Measurements from ENCODE around the gene PUDP.

The PUDP gene

GRCh38 chrX:7086384-7086783 is 61.6 kb downstream of the PUDP start:
- H3K4me3 ChIP-seq (ENCODE audit: low read depth, low read length) = no peak overlapping the region

DNA sequence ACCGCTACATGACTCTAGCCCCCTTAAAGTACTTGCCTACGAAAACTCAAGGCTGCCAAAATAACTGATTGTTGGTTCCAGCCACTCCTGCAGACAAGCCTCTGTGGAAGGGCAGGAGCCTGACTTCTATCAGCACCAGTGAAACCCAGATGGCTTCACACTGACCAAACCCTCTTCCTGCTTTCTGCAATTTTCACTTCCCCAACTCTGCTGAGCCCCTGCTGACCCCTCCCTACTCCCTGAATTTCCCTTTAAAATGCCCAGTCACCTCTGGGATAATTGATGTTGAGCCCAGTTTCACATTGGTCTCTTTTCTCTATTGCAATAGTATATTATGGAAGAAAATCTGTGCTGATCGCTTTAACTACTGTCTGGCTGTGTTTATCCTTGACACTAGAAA is 62.1 kb downstream of the PUDP start:
- Histone ChIP-seq H3K4me3 (ENCODE audit: low read depth, low read length) (no peak overlapping the region), H3K9me3 (ENCODE audit: control insufficient read depth, insufficient read depth, low read length) (no peaks in the 10 kb centered on the region), H3K9ac (ENCODE audit: low read depth, low read length) (no peak overlapping the region), H3K36me3 (ENCODE audit: control insufficient read depth, insufficient read depth, low read length) (peaks cover 3% of the 10 kb centered on the region; the same call in 1 of the 2 replicates), H3K27ac (ENCODE audit: low read depth, low read length) (no peak overlapping the region), H3K27me3 (ENCODE audit: control insufficient read depth, insufficient read depth, low read length) (no peaks in the 10 kb centered on the region), H3K4me1 (ENCODE audit: control insufficient read depth, insufficient read depth, low read length) (peaks cover 8% of the 10 kb centered on the region)

More at GRCh38 chrX:7086384-7086783, 61.6 kb downstream of the PUDP start:
- no peak overlapping the region for H3K9ac ChIP-seq (ENCODE audit: low read depth, low read length)
- H3K27me3 ChIP-seq (ENCODE audit: control insufficient read depth, insufficient read depth, low read length) = no peaks in the 10 kb centered on the region
- H3K4me1 ChIP-seq (ENCODE audit: control insufficient read depth, insufficient read depth, low read length) = peaks cover 8% of the 10 kb centered on the region
- peaks cover 3% of the 10 kb centered on the region; the same call in 1 of the 2 replicates for H3K36me3 ChIP-seq (ENCODE audit: control insufficient read depth, insufficient read depth, low read length)
- no peaks in the 10 kb centered on the region for H3K9me3 ChIP-seq (ENCODE audit: control insufficient read depth, insufficient read depth, low read length)
- no peak overlapping the region for H3K27ac ChIP-seq (ENCODE audit: low read depth, low read length)

- no peak overlapping the region for H3K27ac ChIP-seq (ENCODE audit: low read depth, low read length)
- H3K9me3 ChIP-seq (ENCODE audit: control insufficient read depth, insufficient read depth, low read length) = no peaks in the 10 kb centered on the region
- H3K4me3 ChIP-seq (ENCODE audit: low read depth, low read length) = no peak overlapping the region
- peaks cover 3% of the 10 kb centered on the region; the same call in 1 of the 2 replicates for H3K36me3 ChIP-seq (ENCODE audit: control insufficient read depth, insufficient read depth, low read length)
- H3K9ac ChIP-seq (ENCODE audit: low read depth, low read length) = no peak overlapping the region
- H3K27me3 ChIP-seq (ENCODE audit: control insufficient read depth, insufficient read depth, low read length) = no peaks in the 10 kb centered on the region
- H3K4me1 ChIP-seq (ENCODE audit: control insufficient read depth, insufficient read depth, low read length) = peaks cover 8% of the 10 kb centered on the region
Measured at GRCh38 chrX:7084841-7085240, 63.1 kb downstream of the PUDP start.

DNA sequence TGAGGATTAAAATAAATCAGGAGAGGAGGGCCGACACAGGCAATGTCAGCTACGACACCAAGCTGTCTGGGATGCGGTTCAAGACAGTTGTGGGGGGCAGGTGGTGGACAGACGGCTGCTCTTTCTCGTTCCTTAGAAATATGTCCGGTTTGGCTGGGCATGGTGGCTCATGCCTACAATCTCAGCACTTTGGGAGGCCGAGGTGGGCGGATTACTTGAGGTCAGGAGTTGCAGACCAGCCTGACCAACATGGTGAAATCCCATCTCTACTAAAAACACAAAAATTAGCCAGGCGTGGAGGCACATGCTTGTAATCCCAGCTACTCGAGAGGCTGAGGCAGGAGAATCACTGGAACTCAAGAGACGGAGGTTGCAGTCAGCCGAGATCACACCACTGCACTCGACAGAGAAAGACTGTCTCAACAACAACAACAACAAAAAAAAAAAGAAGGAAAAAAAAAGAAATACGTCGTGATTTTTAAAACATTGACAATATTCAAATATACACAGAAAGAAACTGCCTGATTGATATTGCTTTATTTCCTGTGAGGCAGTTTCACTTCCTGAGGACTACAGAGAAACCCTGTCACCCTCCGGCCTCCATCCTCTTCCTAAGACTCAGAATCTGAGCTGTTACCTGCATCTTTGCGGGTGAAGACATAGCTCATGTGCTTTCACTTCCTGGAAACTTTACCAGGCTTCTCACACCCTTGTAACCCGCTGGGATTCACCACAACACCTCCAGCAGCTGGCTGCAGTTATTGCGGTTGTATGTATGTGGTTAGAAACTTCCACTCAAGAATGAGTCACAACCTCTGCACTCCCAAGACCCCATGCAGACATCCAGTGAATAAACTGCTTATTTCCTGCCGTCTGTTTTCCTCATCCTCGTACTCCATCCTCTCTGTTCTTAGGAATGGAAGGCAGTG is 64.2 kb downstream of the PUDP start:
- Histone ChIP-seq H3K27me3 (ENCODE audit: control insufficient read depth, insufficient read depth, low read length) (no peaks in the 10 kb centered on the region), H3K36me3 (ENCODE audit: control insufficient read depth, insufficient read depth, low read length) (peaks cover 3% of the 10 kb centered on the region; the same call in 1 of the 2 replicates), H3K4me1 (ENCODE audit: control insufficient read depth, insufficient read depth, low read length) (no peaks in the 10 kb centered on the region; the same call in 1 of the 2 replicates), H3K27ac (ENCODE audit: low read depth, low read length) (no peak overlapping the region), H3K4me3 (ENCODE audit: low read depth, low read length) (no peak overlapping the region), H3K9ac (ENCODE audit: low read depth, low read length) (no peak overlapping the region), H3K9me3 (ENCODE audit: control insufficient read depth, insufficient read depth, low read length) (no peaks in the 10 kb centered on the region)

DNA sequence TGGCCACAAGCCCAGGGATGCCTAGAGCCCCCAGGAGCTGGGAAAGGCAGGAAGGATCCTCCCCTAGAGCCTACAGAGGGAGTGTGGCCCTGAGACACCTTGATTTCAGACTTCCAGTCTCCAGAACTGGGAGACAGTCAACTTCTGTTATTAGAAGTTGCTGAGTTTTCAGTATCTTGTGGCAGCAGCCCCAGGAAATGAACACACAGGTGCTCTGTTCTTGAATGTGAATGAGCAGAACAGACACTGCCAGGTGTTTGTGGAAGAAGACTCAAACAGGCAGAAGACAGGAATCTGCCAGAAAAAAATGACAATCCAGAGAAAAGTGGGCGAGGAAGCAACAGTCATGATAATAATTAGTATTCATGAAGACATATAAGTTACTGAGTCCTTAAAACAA is 64.9 kb downstream of the PUDP start:
- H3K4me1 ChIP-seq (ENCODE audit: control insufficient read depth, insufficient read depth, low read length) = no peaks in the 10 kb centered on the region; the same call in 1 of the 2 replicates
- no peaks in the 10 kb centered on the region for H3K9me3 ChIP-seq (ENCODE audit: control insufficient read depth, insufficient read depth, low read length)
- H3K4me3 ChIP-seq (ENCODE audit: low read depth, low read length) = no peak overlapping the region
- H3K27me3 ChIP-seq (ENCODE audit: control insufficient read depth, insufficient read depth, low read length) = no peaks in the 10 kb centered on the region
- no peak overlapping the region for H3K27ac ChIP-seq (ENCODE audit: low read depth, low read length)
- H3K36me3 ChIP-seq (ENCODE audit: control insufficient read depth, insufficient read depth, low read length) = peaks cover 3% of the 10 kb centered on the region; the same call in 1 of the 2 replicates
- H3K9ac ChIP-seq (ENCODE audit: low read depth, low read length) = no peak overlapping the region

DNA sequence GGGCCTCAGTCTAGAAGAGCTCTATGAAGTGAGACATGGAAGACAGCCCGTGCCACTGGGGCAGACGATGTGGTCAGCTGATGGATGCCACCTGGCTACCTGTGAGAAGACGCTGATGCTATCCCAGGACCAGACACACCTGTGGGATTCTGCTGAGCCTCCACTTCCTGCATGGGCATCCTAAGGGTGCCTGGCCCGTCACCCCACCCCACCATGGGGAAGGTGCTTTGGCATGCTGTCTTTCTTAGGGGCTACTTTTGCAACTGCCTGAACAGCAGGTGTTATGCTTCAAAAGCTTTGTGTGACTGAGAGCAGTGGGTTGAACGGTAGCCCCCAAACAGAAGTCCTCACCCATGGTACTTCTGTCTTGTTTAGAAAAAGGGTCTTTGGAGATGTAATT is 65.4 kb downstream of the PUDP start:
- Histone ChIP-seq H3K4me3 (ENCODE audit: low read depth, low read length) (no peak overlapping the region), H3K36me3 (ENCODE audit: control insufficient read depth, insufficient read depth, low read length) (peaks cover 3% of the 10 kb centered on the region; the same call in 1 of the 2 replicates), H3K9ac (ENCODE audit: low read depth, low read length) (no peak overlapping the region), H3K27me3 (ENCODE audit: control insufficient read depth, insufficient read depth, low read length) (no peaks in the 10 kb centered on the region), H3K9me3 (ENCODE audit: control insufficient read depth, insufficient read depth, low read length) (no peaks in the 10 kb centered on the region), H3K27ac (ENCODE audit: low read depth, low read length) (no peak overlapping the region), H3K4me1 (ENCODE audit: control insufficient read depth, insufficient read depth, low read length) (no peaks in the 10 kb centered on the region; the same call in 1 of the 2 replicates)

DNA sequence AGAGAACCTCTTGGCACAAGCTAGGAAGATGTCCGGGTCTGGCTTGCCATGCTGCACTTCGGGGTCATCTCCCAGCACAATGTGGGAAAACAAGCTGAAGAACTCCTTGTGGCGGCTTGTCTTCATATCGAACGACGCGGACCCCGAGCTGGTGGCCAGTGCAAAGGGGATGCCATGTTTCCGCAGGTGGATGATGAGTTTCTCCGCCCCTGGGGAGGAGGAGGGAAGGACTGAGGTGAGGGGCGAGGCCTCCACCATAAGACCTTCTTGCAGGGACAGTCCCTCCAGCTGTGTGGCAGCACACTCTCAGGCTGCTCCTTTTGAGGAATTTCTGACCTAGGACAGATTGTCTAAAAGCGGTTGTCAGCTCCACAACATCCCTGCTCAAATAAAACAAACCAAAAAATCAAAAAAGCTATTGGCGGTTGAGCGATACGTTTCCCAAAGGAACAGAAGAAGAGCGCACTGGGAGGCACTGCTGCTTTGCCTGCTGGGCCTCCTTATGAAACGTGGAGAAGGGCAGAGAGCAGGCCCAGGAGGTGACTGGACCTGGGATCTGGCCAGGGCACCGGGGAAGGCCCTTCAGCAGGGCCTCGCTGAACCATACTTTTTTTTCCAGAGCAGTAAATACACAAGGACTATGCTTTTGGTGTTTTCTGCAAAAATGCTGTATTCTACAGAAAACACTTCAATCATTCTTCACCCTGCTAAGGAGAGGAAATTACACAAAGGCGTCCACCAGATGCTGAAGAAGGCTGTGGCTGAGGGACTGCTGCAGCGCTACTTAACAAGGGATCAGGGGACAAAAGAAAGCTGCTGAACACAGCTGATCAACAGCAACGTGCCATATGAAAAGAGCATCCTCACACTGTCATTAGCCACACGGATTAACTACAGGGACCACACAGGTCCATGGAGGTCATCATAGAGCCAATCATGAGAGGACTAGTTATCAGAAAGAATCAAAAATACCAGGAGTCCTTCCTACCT is 70.4 kb downstream of the PUDP start:
- H3K4me3 ChIP-seq (ENCODE audit: low read depth, low read length) = no peak overlapping the region
- no peak overlapping the region for H3K9ac ChIP-seq (ENCODE audit: low read depth, low read length)

GRCh38 chrX:7076245-7076661 is 71.7 kb downstream of the PUDP start:
- Histone ChIP-seq H3K4me1 (ENCODE audit: control insufficient read depth, insufficient read depth, low read length) (no peaks in the 10 kb centered on the region; the same call in 1 of the 2 replicates), H3K9me3 (ENCODE audit: control insufficient read depth, insufficient read depth, low read length) (no peaks in the 10 kb centered on the region), H3K27ac (ENCODE audit: low read depth, low read length) (no peak overlapping the region), H3K36me3 (ENCODE audit: control insufficient read depth, insufficient read depth, low read length) (peaks cover 10% of the 10 kb centered on the region; the same call in 1 of the 2 replicates), H3K27me3 (ENCODE audit: control insufficient read depth, insufficient read depth, low read length) (no peaks in the 10 kb centered on the region), H3K4me3 (ENCODE audit: low read depth, low read length) (no peak overlapping the region), H3K9ac (ENCODE audit: low read depth, low read length) (no peak overlapping the region)

More for the DNA sequence above, 70.4 kb downstream of the PUDP start:
- H3K36me3 ChIP-seq (ENCODE audit: control insufficient read depth, insufficient read depth, low read length) = peaks cover 10% of the 10 kb centered on the region; the same call in 1 of the 2 replicates
- no peaks in the 10 kb centered on the region for H3K9me3 ChIP-seq (ENCODE audit: control insufficient read depth, insufficient read depth, low read length)
- no peak overlapping the region for H3K27ac ChIP-seq (ENCODE audit: low read depth, low read length)
- no peaks in the 10 kb centered on the region; the same call in 1 of the 2 replicates for H3K4me1 ChIP-seq (ENCODE audit: control insufficient read depth, insufficient read depth, low read length)
- H3K27me3 ChIP-seq (ENCODE audit: control insufficient read depth, insufficient read depth, low read length) = no peaks in the 10 kb centered on the region

- no peak overlapping the region for H3K4me3 ChIP-seq (ENCODE audit: low read depth, low read length)
- no peak overlapping the region for H3K27ac ChIP-seq (ENCODE audit: low read depth, low read length)
- no peaks in the 10 kb centered on the region for H3K27me3 ChIP-seq (ENCODE audit: control insufficient read depth, insufficient read depth, low read length)
- no peaks in the 10 kb centered on the region for H3K9me3 ChIP-seq (ENCODE audit: control insufficient read depth, insufficient read depth, low read length)
- peaks cover 10% of the 10 kb centered on the region; the same call in 1 of the 2 replicates for H3K36me3 ChIP-seq (ENCODE audit: control insufficient read depth, insufficient read depth, low read length)
- no peaks in the 10 kb centered on the region for H3K4me1 ChIP-seq (ENCODE audit: control insufficient read depth, insufficient read depth, low read length)
- no peak overlapping the region for H3K9ac ChIP-seq (ENCODE audit: low read depth, low read length)
Measured at GRCh38 chrX:7074908-7075204, 73.1 kb downstream of the PUDP start.

DNA sequence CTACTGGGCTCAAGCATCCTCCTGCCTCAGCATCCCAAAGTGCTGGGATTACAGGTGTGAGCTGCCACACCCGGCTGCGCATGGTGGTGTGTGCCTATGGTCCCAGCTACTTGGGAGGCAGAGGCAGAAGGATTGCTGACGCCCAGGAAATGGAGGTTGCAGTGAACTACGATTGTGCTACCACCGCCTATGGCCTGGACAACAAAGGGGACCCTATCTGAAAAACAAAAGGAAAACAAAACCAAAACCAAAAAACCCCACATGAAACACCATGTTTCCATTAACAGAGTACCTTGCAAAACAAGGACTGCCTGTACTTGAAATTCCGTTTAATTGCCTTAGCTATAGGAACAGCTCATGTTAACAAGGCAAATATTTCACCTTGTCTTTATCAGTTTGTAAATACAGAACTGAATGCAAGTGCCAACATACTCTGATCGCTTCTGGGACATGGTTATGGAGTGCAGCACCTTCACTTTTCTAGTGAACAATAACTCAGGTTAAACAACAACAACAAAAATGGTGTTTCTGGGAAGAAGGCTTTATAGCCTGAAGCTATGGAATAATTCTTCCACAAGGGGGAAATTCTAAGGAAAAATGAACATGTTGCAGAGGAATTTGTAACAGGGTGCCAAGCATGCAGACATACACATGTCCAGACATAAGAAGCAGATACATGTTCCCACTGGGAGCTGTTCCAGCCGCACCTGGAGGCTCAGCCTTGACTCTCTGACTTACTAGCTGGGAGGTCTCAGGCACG is 73.6 kb downstream of the PUDP start:
- Histone ChIP-seq H3K4me1 (ENCODE audit: control insufficient read depth, insufficient read depth, low read length) (no peaks in the 10 kb centered on the region), H3K27me3 (ENCODE audit: control insufficient read depth, insufficient read depth, low read length) (no peaks in the 10 kb centered on the region), H3K4me3 (ENCODE audit: low read depth, low read length) (no peak overlapping the region), H3K9ac (ENCODE audit: low read depth, low read length) (no peak overlapping the region), H3K9me3 (ENCODE audit: control insufficient read depth, insufficient read depth, low read length) (no peaks in the 10 kb centered on the region), H3K27ac (ENCODE audit: low read depth, low read length) (no peak overlapping the region), H3K36me3 (ENCODE audit: control insufficient read depth, insufficient read depth, low read length) (peaks cover 10% of the 10 kb centered on the region; the same call in 1 of the 2 replicates)
